GM12892 (cell line): ENCODE data around the gene POP7.

Source experiments
- DNase-seq: peaks from one replicate; pipeline ENCODE4 v3.0.0; 2011; ENCODE audit not compliant: insufficient read length
- FAIRE-seq: peaks from 2 replicates; lab custom pipeline; 2011; peaks lifted over from hg19 to GRCh38; lab: Jason Lieb, UNC
- POLR2A ChIP-seq: IDR thresholded peaks from 2 replicates; pipeline ENCODE4 v1.6.1; 2011; ENCODE audit warnings: low read depth, low read length, control low read depth
- POLR2AphosphoS5 ChIP-seq: IDR thresholded peaks from 2 replicates; pipeline ENCODE4 v1.6.1; 2011; ENCODE audit warnings: low read depth, low read length, control low read depth
- TAF1 ChIP-seq: IDR thresholded peaks from 2 replicates; pipeline ENCODE4 v1.6.1; 2011; ENCODE audit warnings: low read depth, mild to moderate bottlenecking, control low read depth, low read length, borderline replicate concordance

The POP7 gene

DNA sequence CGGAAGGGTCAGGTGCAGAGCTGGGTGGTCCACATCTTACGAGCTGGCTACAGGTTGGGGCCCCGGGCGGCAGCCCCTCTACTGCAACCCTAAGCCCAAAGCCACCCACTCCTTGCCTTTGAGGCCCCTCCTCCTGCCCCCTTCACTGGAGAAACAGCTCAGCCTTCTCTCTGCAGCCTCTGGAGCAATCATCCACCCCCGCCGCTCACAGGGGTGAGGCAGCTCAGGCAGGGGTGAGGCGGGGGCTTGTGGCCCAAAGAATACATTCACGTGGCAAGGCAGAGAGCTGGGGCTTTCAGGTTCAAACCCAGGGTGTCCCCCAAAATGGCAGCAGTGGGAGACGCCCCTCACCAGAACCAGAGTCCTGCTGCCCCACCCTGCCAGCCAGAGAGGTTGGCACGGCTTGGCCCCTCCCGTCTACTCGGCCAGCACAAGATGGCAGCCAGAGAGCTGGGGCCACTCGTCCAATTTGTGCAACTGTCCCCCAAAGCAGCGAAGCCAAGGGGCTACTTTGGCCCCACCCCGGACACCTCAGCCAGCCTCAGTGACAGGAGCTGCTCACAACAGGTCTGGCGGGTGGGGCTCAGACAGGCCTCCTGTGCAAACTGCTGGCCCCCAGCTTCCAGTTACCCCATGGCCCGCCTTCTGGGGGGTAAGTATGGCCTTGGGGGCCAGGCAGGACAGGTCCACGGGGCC, 25.2 kb upstream of the POP7 start:
- FAIRE-seq: no peak
- peak; percentile 25 for DNase-seq
- TF ChIP-seq POLR2A: no peak
- no peak for TF ChIP-seq POLR2AphosphoS5
- TF ChIP-seq TAF1: no peak

DNA sequence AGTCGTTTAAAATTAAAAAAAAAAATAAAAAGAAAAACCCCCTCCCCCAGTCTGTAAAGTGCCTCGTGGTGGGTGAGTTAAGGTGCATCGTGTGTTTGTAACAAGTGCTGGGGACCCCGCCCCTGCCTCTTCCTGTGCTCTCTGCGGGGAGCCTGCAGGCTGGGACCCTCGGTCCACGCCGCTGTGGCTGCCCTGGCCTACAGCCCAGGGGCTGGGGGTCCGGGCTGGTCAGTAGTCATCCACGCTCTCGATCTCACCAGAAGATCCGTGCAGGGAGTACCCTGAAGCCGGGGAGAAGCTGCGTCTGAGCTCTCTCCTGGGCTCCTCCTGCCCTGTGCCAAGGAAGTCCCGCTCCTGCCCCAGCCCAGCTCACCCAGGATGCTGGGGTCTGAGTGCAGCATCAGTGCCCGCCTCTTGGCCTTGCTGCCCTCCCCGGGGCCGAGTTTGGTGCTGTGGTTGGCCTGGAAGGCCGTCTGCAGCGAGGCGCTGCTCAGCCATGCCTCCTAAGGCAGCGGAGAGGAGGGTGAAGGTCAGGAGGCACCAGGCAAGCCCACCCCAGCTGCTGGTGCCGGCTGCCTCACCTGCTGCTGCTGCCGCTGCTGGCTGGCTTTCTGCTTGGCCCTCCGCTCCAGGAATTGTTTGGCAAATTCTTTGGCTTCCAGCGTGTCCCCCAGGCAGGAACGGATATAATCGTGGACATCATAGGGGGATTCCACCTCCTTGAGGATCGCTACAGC, 24.3 kb upstream of the POP7 start:
- peak; percentile 21 for DNase-seq

DNA sequence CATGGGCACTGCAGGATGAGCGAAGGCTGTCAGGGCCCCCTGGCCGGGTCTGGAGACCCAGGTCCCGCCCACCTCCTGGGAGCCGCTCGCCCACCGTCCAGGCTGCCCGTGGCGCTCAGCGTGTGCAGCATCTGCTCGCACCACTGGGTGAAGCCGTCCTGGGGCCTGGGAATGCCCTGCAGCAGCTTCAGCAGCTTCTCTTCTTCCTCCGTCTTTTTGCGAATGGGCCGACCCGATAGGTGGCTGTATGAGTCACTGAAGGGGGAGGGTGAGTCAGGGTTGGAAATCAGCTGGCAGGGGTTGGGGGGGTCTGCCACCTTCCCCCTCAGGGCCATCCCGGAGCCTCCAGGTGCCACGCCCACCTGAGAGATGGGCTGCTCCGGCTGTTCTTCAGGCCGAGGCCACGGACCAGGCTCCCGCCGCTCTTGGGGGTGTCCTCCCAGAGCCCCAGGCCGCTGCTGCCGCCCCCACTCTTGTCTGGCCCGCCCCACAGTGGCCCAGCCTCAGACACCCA, 23.6 kb upstream of the POP7 start:
- FAIRE-seq (no peak), DNase-seq (peak; percentile 19)
- TF ChIP-seq POLR2A (no peak), TAF1 (no peak), POLR2AphosphoS5 (no peak)

More for the DNA sequence above, 24.3 kb upstream of the POP7 start:
- no peak for FAIRE-seq
- TF ChIP-seq TAF1 (no peak), POLR2A (no peak), POLR2AphosphoS5 (no peak)

DNA sequence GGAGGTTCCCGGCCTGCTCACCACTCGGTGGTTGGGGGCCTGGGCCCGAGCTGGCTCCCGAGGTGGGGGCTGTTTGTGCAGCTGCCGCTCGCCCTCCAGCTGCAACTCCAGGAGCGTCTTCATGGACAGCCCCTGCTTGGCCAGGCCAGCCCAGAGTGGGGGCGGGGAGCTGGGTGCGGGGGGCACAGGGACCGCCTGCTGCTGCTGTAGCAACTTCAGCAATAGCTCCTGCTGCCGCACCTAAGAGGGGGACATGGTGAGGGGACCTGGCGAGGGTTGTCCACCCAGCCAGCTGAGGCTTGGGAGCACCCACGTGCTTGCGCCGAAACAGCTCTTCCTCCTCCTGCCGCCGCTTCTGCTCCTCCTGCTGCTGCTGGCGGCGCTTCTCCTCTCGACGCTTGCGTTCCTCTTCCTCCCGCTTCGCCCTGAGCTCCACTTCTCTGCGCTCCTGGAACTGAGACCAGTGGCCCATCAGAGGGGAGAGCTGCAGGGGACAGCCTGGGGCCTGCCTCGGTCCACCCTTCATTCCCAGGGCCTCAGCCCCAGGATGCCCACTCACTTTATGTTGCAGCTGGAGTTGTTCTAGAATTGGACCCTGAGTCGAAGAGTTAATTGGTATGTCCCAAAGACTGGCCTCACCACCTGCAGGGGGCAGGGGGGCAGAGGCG, 22.8 kb upstream of the POP7 start:
- peak; percentile 19 for DNase-seq
- TF ChIP-seq TAF1 (no peak), POLR2AphosphoS5 (no peak), POLR2A (no peak)
- no peak for FAIRE-seq

DNA sequence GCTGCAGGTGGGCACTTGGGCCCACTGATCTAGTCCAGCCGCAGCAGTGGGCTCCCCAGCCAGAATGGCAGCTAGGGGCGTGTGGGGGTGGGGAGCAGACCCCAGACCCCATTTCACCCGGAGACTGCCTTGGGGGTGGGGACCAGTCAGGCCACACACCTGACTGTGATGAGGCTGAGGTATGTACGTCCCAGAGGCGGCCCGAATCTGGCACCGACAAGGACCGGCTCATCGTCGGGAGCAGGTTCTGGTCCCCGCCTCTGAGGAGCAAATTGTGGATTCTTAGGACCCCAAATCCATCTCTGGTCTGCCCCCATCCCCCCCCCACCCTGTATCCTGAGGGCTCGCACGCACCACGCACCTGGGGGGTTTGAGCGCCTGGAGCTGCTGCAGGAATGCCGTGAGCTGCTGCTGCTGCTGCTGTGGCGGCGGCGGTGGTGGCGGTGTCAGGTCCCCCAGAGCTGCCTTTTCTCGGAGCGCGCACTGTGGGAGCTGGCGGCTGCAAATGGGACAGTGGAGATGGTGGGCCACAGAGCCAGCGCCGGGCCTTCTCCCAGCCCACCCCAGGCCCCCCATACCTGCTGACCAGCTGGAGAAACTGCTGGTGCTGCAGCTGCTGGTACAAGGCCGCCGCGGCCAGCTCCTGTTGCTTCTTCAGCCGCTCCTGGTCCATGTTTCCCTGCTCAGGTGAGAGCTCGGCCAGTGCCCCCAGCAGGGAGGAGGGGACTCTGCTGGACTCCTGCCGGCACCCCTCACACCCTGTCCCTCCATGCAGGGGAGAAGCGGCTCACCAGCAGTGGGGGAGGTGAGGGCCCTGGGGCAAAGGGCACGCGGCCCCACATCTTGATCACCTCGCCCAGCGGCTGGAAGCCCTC, 22.0 kb upstream of the POP7 start:
- DNase-seq (peak; percentile 6), FAIRE-seq (no peak)
- TF ChIP-seq POLR2AphosphoS5 (no peak), TAF1 (no peak), POLR2A (no peak)

DNA sequence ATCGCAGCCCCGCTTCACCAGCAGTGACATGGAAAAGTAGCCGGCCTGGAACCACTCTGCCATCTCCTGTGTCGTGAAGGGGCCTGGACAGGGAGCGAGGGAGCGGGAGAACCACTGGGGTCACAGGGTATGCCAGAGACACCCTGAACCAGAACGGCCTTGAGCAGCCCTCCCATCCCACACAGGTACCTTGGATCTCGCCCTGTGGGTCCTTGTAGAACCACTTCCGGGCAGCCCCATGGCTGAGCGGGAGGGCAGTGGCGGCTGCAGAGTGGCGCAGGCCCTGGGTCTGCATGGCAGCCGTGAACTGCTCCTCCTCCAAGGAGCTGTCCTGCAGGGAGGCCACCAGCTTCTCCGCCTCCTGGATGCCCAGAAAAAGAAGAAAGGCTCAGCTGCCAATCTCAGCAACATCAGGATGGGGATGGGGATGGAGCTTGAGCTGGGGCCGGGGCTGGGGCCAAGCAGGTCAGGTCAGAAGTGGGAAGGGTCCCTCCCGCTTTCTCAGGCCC, 21.3 kb upstream of the POP7 start:
- DNase-seq (peak; percentile 18), FAIRE-seq (no peak)
- TF ChIP-seq POLR2AphosphoS5 (no peak), TAF1 (no peak), POLR2A (no peak)

DNA sequence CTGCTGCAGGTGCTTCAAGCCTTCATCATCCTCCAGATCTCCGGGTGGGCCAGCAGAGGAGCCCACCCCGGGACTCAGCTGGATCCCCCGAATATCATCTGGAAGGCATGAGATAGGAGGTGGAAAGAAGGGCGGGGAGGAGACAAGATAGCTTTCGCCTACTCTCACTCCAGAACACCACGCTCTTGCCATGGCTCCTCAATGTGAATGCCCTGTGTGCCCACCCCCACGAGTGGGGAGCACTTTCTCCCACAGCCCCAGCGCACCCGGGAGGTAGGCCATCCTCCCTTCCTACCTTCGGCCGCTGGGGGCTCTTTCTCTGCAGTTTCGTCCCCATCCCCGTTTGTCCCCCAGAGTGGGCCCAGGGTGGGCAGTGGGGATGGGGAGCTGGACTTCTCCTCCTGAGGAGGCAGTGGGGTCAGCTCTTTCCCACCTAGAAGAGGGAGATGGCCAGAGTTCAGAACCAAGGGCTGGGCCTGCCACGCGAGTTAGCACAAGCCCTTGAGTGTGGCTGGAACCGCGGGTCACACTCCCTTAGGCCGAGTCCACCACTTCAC, 20.8 kb upstream of the POP7 start:
- FAIRE-seq (no peak), DNase-seq (peak; percentile 11)

DNA sequence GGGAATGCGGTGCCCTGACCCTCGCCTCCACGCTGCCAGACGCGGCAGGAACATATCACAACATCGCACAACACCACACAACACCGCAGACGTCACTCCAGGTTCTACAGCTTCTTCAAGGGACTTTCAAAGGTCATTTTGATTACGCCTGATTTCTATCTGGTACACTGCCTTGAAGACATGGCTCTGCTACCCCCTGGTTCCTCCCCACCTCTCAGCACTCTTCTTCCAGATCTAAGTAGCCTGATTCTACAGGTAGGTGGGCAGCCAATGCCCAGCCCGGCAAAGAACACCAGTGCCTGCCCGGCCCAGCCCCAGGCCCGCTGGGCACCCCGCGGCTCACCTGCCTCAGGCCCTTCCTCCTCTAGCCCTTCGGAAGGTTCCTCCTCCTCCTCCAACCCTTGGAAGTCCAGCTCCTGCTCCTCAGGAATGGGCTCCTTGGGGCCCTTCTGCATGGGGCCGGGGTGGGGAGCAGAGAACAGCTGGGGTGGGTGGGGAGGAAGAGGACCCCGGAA, 20.2 kb upstream of the POP7 start:
- TF ChIP-seq POLR2AphosphoS5 (no peak), POLR2A (no peak), TAF1 (no peak)
- FAIRE-seq: no peak
- peak; percentile 9 for DNase-seq

More for the DNA sequence above, 20.8 kb upstream of the POP7 start:
- TF ChIP-seq POLR2AphosphoS5 (no peak), POLR2A (no peak), TAF1 (no peak)

DNA sequence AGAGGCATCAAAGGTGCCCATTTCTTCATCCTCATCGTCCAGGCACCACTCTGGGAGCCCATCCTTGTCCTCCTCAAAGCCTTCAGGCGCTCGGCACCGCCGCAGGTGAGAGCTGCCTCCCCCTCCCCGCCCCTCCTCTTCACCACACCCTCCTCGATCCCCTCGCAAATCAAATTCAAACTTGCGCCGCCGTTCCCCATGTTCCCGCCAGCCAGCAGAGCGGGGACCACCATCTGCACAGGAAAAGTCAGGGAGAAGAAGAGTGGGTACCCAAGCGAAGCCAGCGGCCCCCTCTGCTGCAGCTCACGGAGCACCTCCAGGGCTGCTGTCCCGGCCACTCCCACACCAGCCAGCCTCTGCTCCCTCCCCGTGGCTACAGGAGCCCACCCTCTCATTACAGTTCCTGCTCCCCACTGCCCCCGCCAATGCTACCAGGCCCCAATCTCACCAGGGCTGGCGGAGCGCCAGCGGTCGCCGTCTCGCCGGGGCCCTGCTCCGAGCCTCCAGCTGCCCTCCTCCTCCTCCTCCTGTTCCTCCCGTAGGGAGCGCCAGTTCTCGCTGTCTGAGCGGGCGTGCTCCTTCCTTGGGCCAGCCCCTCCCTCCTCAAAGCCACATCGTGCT, 19.6 kb upstream of the POP7 start:
- no peak for TF ChIP-seq POLR2AphosphoS5
- no peak for TF ChIP-seq TAF1
- TF ChIP-seq POLR2A: no peak
- DNase-seq: peak; percentile 6
- FAIRE-seq: no peak
